ENCODE data around the gene CDCP1.

CDCP1 gene

GRCh38 chr3:45181496-45181895, 35.3 kb upstream of the CDCP1 start:
- TF ChIP-seq CTCF (conservative IDR thresholded peaks at IDR 0.05; ENCODE audit: control insufficient read depth, insufficient read depth, low read depth, low read length) = no peak
- no peak overlapping the region for H3K4me3 ChIP-seq (ENCODE audit: control insufficient read depth, low read depth, low read length)
- DNase-seq (ENCODE audit: low read depth) = no peak

DNA sequence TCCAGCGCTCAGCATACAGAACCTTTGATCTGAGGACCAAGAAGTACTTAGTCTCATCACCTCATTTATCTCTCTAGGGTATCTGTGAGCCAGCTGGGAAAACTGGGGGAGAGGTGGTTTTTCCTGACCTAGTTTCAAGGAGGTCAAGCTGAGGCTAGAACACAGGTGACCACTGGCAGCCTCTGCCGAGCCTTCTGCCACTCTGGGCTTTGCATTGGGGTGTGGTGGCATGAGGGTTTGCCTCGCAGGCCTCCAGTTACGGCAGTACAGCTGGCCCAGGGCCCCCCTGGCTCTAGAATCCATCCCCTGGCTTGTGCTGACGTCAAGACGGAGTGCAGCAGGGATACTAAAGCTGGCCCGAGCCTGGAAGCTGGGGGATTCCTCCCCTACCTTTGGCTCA, 34.7 kb upstream of the CDCP1 start:
- no peak for DNase-seq (ENCODE audit: low read depth)
- TF ChIP-seq CTCF (conservative IDR thresholded peaks at IDR 0.05; ENCODE audit: control insufficient read depth, insufficient read depth, low read depth, low read length) = no peak
- no peak overlapping the region for H3K4me3 ChIP-seq (ENCODE audit: control insufficient read depth, low read depth, low read length)

DNA sequence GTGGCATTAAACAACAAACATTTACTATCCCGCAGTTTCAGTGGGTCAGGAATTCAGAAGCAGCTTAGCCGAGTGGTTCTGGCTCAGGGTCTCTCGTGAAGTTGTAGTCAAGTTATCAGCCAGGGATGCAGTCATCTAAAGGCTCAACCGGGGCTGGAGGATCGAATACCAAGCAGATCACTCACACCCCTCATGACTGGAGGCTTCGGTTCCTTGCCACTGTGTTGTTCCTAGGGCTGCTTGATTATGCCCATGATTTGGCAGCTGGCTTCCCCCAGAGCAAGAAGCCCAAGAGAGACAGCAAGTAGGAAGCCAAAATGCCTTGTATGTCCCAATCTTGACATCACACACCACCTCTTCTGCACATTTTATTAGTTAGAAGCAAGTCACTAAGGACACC, 33.9 kb upstream of the CDCP1 start:
- TF ChIP-seq CTCF (conservative IDR thresholded peaks at IDR 0.05; ENCODE audit: control insufficient read depth, insufficient read depth, low read depth, low read length) = no peak
- H3K4me3 ChIP-seq (ENCODE audit: control insufficient read depth, low read depth, low read length) = no peak overlapping the region
- peak; percentile 52 for DNase-seq (ENCODE audit: low read depth)

DNA sequence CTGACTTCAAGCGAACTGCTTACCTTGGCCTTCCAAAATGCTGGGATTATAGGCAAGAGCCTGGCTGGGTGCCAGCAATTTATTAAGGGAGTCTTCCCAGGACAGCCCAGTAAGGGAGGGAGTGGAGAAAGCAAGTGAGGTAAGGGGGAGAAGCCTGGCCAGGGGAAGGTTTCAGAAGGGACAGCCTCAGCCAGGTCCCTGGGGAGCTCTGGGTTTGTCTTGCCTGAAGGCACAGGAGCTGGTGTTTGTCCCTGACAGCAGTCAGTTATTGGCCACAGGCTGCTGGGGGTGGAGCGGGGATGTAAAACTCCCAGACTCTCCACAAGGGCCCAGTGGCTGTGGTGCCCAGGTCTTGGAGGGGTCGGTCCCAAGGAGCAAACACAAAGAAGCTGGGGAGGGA, 33.0 kb upstream of the CDCP1 start:
- no peak overlapping the region for H3K4me3 ChIP-seq (ENCODE audit: control insufficient read depth, low read depth, low read length)
- no peak for TF ChIP-seq CTCF (conservative IDR thresholded peaks at IDR 0.05; ENCODE audit: control insufficient read depth, insufficient read depth, low read depth, low read length)
- no peak for DNase-seq (ENCODE audit: low read depth)

DNA sequence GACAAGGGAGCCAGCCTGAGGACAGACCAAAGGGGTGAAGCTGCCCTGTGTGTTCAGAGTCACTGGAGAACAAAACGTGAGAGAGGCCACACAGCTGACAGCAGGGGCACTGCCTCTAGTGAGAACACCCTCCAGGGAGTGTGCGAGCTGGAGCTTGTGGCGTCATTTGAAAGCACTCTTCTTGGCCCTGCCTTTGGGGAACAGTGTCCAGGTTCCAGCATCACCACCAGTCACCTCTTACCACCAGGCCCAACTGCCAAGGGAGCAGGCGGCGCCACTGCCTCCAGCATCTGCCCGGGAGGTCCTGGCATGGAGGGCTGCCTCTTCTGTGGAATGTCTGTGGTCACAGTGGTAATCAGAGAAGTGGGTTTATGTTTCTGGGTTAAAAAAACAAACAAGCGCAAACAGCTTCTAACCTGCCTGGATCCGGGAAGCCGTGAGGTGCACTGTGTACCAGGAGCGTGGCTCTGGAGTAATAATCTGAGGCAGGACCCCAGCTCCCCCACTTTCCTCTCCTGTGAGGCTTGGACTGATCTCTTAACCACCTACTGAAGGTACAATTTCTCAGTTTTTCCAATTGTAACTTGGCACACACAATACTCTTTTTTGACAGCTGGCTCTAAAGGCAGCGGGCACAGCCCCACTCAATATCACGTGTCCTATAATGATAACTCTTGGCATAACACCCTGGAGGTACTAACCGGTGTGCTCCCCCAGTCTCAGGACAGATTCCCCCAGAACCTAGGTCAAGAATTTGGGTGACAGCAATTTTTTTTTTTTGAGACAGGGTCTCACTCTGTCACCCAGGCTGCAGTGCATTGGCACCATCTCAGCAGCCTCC, 32.2 kb upstream of the CDCP1 start:
- no peak overlapping the region for H3K4me3 ChIP-seq (ENCODE audit: control insufficient read depth, low read depth, low read length)
- no peak for TF ChIP-seq CTCF (conservative IDR thresholded peaks at IDR 0.05; ENCODE audit: control insufficient read depth, insufficient read depth, low read depth, low read length)
- no peak for DNase-seq (ENCODE audit: low read depth)

- no peak overlapping the region for H3K4me3 ChIP-seq (ENCODE audit: control insufficient read depth, low read depth, low read length)
- no peak for TF ChIP-seq CTCF (conservative IDR thresholded peaks at IDR 0.05; ENCODE audit: control insufficient read depth, insufficient read depth, low read depth, low read length)
- DNase-seq (ENCODE audit: low read depth) = no peak
These were observed 30.7 kb upstream of the CDCP1 start for GRCh38 chr3:45176912-45177311.
